Common myeloid progenitor, CD34-positive (primary cell): Measurements from ENCODE around the gene FOLR2.

Experiments
- CTCF ChIA-PET: fragments of 350-600 bp; sonication (Branson Sonifier 250); formaldehyde crosslinking; loops from one replicate; lab custom pipeline; 2021; ENCODE audit warnings: antibody characterized with exemption; lab: Charles Lee
- POLR2A ChIA-PET: fragments of 350-600 bp; sonication (Branson Sonifier 250); formaldehyde crosslinking; loops from one replicate; lab custom pipeline; 2021; ENCODE audit warnings: antibody characterized with exemption; lab: Charles Lee
- DNase-seq, 3 donors: peaks; one replicate each; pipeline versions ENCODE4 v3.0.0 to v3.0.0-alpha.2; 2013
- H3K27ac ChIP-seq, 2 experiments: 1 replicate in 1 of 2; 2 replicates in 1 of 2; pipeline ENCODE4 v1.7.0; 2013; ENCODE audit warnings: inconsistent platforms in 2 of 2, low read length in 2 of 2, mild to moderate bottlenecking in 2 of 2, low read depth in 1 of 2, moderate library complexity in 1 of 2; ENCODE audit not compliant: severe bottlenecking in 2 of 2, insufficient read depth in 1 of 2, poor library complexity in 1 of 2
- H3K27me3 ChIP-seq, 5 experiments: replicated peaks in 2 of 5; 1 replicate in 3 of 5; 2 replicates in 2 of 5; pipeline versions ENCODE4 v1.6.1 to v1.7.0; 2013; ENCODE audit warnings: low read length in 4 of 5, mild to moderate bottlenecking in 2 of 5, moderate library complexity in 2 of 5, inconsistent platforms in 1 of 5; ENCODE audit not compliant: insufficient read depth in 5 of 5, control insufficient read depth in 4 of 5
- H3K36me3 ChIP-seq, 4 experiments: 1 replicate in 2 of 4; 2 replicates in 2 of 4; pipeline versions ENCODE4 v1.6.1 to v1.7.0; 2013; ENCODE audit warnings: low read length in 3 of 4, control low read depth in 1 of 4, mild to moderate bottlenecking in 1 of 4; ENCODE audit not compliant: control insufficient read depth in 4 of 4, insufficient read depth in 4 of 4
- H3K4me1 ChIP-seq, 4 experiments: 1 replicate in 3 of 4; 2 replicates in 1 of 4; pipeline versions ENCODE4 v1.6.1 to v1.7.1; 2013; ENCODE audit warnings: low read length in 3 of 4, mild to moderate bottlenecking in 3 of 4, control low read depth in 1 of 4, inconsistent platforms in 1 of 4, moderate library complexity in 1 of 4; ENCODE audit not compliant: control insufficient read depth in 4 of 4, insufficient read depth in 4 of 4; ENCODE audit errors: control extremely low read depth in 1 of 4
- H3K4me3 ChIP-seq, 7 experiments: 1 replicate in 4 of 7; 2 replicates in 3 of 7; pipeline versions ENCODE4 v1.5.1 to v1.7.0; 2013; ENCODE audit warnings: mild to moderate bottlenecking in 7 of 7, low read length in 6 of 7, moderate library complexity in 6 of 7, inconsistent platforms in 2 of 7, low read depth in 2 of 7, control low read depth in 1 of 7; ENCODE audit not compliant: insufficient read depth in 4 of 7, control insufficient read depth in 1 of 7; ENCODE audit errors: extremely low read depth in 1 of 7
- H3K9me3 ChIP-seq, 5 experiments: 1 replicate in 4 of 5; 2 replicates in 1 of 5; pipeline versions ENCODE4 v1.6.1 to v1.7.1; 2013; ENCODE audit warnings: low read length in 4 of 5, mild to moderate bottlenecking in 2 of 5, inconsistent platforms in 1 of 5, low read depth in 1 of 5, moderate library complexity in 1 of 5; ENCODE audit not compliant: control insufficient read depth in 4 of 5, insufficient read depth in 2 of 5; ENCODE audit errors: control extremely low read depth in 1 of 5
- WGBS: methylation state at CpG from one replicate; pipeline ENCODE4 v1.1.5; 2013; ENCODE audit not compliant: insufficient coverage; 5-methylcytosine and 5-hydroxymethylcytosine counted together

FOLR2 gene

GRCh38 chr11:72267956-72268617 lies 51.5 kb downstream of the FOLR2 start:
- WGBS: no CpG with 5 or more reads among the region's 2 CpGs
- POLR2A ChIA-PET: interaction anchor here (0.7 kb wide), 1 partner anchor 9 kb away, joined by 3 read pairs; no protein-coding TSS in a partner anchor
- CTCF ChIA-PET: interaction anchor here (1.0 to 1.8 kb wide), 2 partner anchors 12 to 39 kb away, joined by 3 to 8 read pairs; no protein-coding TSS in a partner anchor

More at GRCh38 chr11:72267956-72268617, 51.5 kb downstream of the FOLR2 start:
- Histone ChIP-seq H3K27ac (no peak overlapping the region), H3K36me3 (no peaks in the 10 kb centered on the region), H3K4me3 (no peak overlapping the region), H3K4me1 (peaks cover 0 to 4% (median 2%) of the 10 kb centered on the region in 4 experiments), H3K9me3 (no peaks in the 10 kb centered on the region), H3K27me3 (no peaks in the 10 kb centered on the region)
- DNase-seq: no peak
